H1 (cell line): ENCODE results near the gene TAS2R3. TPM values are rescaled to one million over a fixed set of nuclear protein-coding genes. Genes with fewer than 3 reads are reported as not detected.

Source experiments
- CTCF ChIA-PET: fragments of 300-600 bp; sonication (Branson Sonifier 250); formaldehyde crosslinking; loops from one replicate; lab custom pipeline; 2021; ENCODE audit not compliant: partially characterized antibody; lab: Charles Lee
- POLR2A ChIA-PET: fragments of 300-600 bp; sonication (Branson Sonifier 250); formaldehyde crosslinking; loops from one replicate; lab custom pipeline; 2021; ENCODE audit warnings: inconsistent platforms; ENCODE audit not compliant: partially characterized antibody; lab: Charles Lee
- DNase-seq, 2 experiments: peaks; one replicate each; pipeline versions ENCODE4 v3.0.0 to v3.0.0-alpha.2; 2010 to 2022; ENCODE audit warnings: low spot score in 2 of 2, low read depth in 1 of 2, mixed read lengths in 1 of 2
- FAIRE-seq: peaks from 2 replicates; lab custom pipeline; 2011; peaks lifted over from hg19 to GRCh38; lab: Jason Lieb, UNC
- H2AFZ ChIP-seq: 2 replicates; pipeline ENCODE4 v1.8.1; 2012; ENCODE audit warnings: low read length, inconsistent platforms
- H2AK5ac ChIP-seq: 2 replicates; pipeline ENCODE4 v1.6.1; 2013; ENCODE audit warnings: low read depth, low read length
- H2BK120ac ChIP-seq: replicated peaks from 2 replicates; pipeline ENCODE3; 2013; ENCODE audit warnings: low read depth, low read length, inconsistent platforms
- H2BK12ac ChIP-seq: 2 replicates; pipeline ENCODE4 v1.6.1; 2013; ENCODE audit warnings: low read depth, low read length
- H2BK15ac ChIP-seq: 2 replicates; pipeline ENCODE4 v1.6.1; 2013; ENCODE audit warnings: low read length
- H2BK20ac ChIP-seq: 2 replicates; pipeline ENCODE4 v1.6.1; 2013; ENCODE audit warnings: low read length
- H2BK5ac ChIP-seq: 2 replicates; pipeline ENCODE4 v1.6.1; 2013; ENCODE audit warnings: low read depth, low read length
- H3K14ac ChIP-seq: 2 replicates; pipeline ENCODE4 v1.6.1; 2013; ENCODE audit warnings: inconsistent platforms; ENCODE audit not compliant: insufficient read length
- H3K18ac ChIP-seq: 2 replicates; pipeline ENCODE4 v1.6.1; 2013; ENCODE audit warnings: low read length; ENCODE audit errors: extremely low read depth
- H3K23ac ChIP-seq: 2 replicates; pipeline ENCODE4 v1.6.1; 2013; ENCODE audit warnings: inconsistent platforms; ENCODE audit not compliant: insufficient read length
- H3K23me2 ChIP-seq: 2 replicates; pipeline ENCODE4 v1.6.1; 2013; ENCODE audit warnings: low read depth, low read length
- H3K27ac ChIP-seq: 2 replicates; pipeline ENCODE4 v1.6.1; 2011; ENCODE audit warnings: low read depth, low read length, inconsistent platforms
- H3K27me3 ChIP-seq, 4 experiments: replicated peaks in 1 of 4; 1 replicate in 1 of 4; 2 replicates in 3 of 4; pipeline versions ENCODE4 v1.6.1 to v1.8.1; 2011 to 2013; ENCODE audit warnings: low read length in 3 of 4, mild to moderate bottlenecking in 3 of 4, inconsistent platforms in 2 of 4, mixed read lengths in 2 of 4, moderate library complexity in 1 of 4; ENCODE audit not compliant: control insufficient read depth in 3 of 4, insufficient read depth in 3 of 4; ENCODE audit errors: extremely low read depth in 1 of 4
- H3K36me3 ChIP-seq, 4 experiments: 2 replicates each; pipeline versions ENCODE4 v1.6.1 to v1.8.1; 2011 to 2013; ENCODE audit warnings: mild to moderate bottlenecking in 4 of 4, low read length in 3 of 4, moderate library complexity in 2 of 4, control low read depth in 1 of 4, inconsistent platforms in 1 of 4; ENCODE audit not compliant: insufficient read depth in 4 of 4, control insufficient read depth in 2 of 4
- H3K4ac ChIP-seq: replicated peaks from 2 replicates; pipeline ENCODE3; 2013; ENCODE audit warnings: low read length, low read depth, mixed read lengths, inconsistent platforms; ENCODE audit not compliant: insufficient read length
- H3K4me1 ChIP-seq, 4 experiments: replicated peaks in 1 of 4; 1 replicate in 1 of 4; 2 replicates in 3 of 4; pipeline versions ENCODE4 v1.6.1 to v1.8.1; 2011 to 2013; ENCODE audit warnings: low read length in 3 of 4, inconsistent platforms in 2 of 4, mixed read lengths in 1 of 4; ENCODE audit not compliant: insufficient read depth in 4 of 4, control insufficient read depth in 3 of 4
- H3K4me2 ChIP-seq, 2 experiments: 2 replicates each; pipeline versions ENCODE4 v1.6.1 to v1.8.1; 2011 to 2013; ENCODE audit warnings: low read depth in 2 of 2, low read length in 2 of 2, control low read depth in 1 of 2, inconsistent platforms in 1 of 2, mild to moderate bottlenecking in 1 of 2; ENCODE audit not compliant: insufficient read depth in 1 of 2
- H3K4me3 ChIP-seq, 4 experiments: fragments of 200-600, 300-600 bp in 1 of 4; sonication (generic), shearing (Covaris generic), sonication (Bioruptor Twin) in 1 of 4; 2 replicates each; pipeline versions ENCODE4 v1.5.1 to v1.8.1; 2011 to 2016; ENCODE audit warnings: low read length in 4 of 4, low read depth in 3 of 4, control low read depth in 2 of 4, inconsistent platforms in 2 of 4, mild to moderate bottlenecking in 2 of 4, mixed read lengths in 1 of 4, moderate library complexity in 1 of 4; ENCODE audit not compliant: insufficient read depth in 2 of 4; ENCODE audit errors: extremely low read depth in 1 of 4
- H3K56ac ChIP-seq: replicated peaks from 2 replicates; pipeline ENCODE3; 2013; ENCODE audit warnings: low read depth, mild to moderate bottlenecking, mixed read lengths, low read length, inconsistent platforms; ENCODE audit not compliant: insufficient read length
- H3K79me1 ChIP-seq: 2 replicates; pipeline ENCODE4 v1.6.1; 2013; ENCODE audit warnings: low read depth, low read length, control low read depth
- H3K79me2 ChIP-seq, 2 experiments: 2 replicates each; pipeline versions ENCODE4 v1.6.1 to v1.8.1; 2012 to 2013; ENCODE audit warnings: low read length in 2 of 2, mild to moderate bottlenecking in 2 of 2, inconsistent platforms in 1 of 2; ENCODE audit not compliant: insufficient read depth in 2 of 2, control insufficient read depth in 1 of 2
- H3K9ac ChIP-seq, 4 experiments: replicated peaks in 1 of 4; 1 replicate in 1 of 4; 2 replicates in 3 of 4; pipeline versions ENCODE4 v1.6.1 to v1.8.1; 2011 to 2013; ENCODE audit warnings: low read depth in 3 of 4, low read length in 3 of 4, control low read depth in 2 of 4, mild to moderate bottlenecking in 2 of 4, moderate library complexity in 2 of 4, inconsistent platforms in 1 of 4; ENCODE audit errors: extremely low read depth in 1 of 4
- H3K9me3 ChIP-seq, 2 experiments: 2 replicates each; pipeline versions ENCODE4 v1.6.1 to v1.8.1; 2012 to 2013; ENCODE audit warnings: mild to moderate bottlenecking in 2 of 2, moderate library complexity in 2 of 2, control low read depth in 1 of 2, inconsistent platforms in 1 of 2, low read depth in 1 of 2, low read length in 1 of 2, mixed read lengths in 1 of 2; ENCODE audit not compliant: insufficient read depth in 2 of 2
- H4K20me1 ChIP-seq, 2 experiments: replicated peaks in 1 of 2; 2 replicates each; pipeline versions ENCODE3 to v1.8.1; 2011 to 2013; ENCODE audit warnings: inconsistent platforms in 2 of 2, low read length in 2 of 2, mild to moderate bottlenecking in 1 of 2; ENCODE audit not compliant: insufficient read depth in 2 of 2, control insufficient read depth in 1 of 2
- H4K5ac ChIP-seq: 2 replicates; pipeline ENCODE4 v1.6.1; 2013; ENCODE audit warnings: low read length, low read depth, mixed read lengths, inconsistent platforms; ENCODE audit not compliant: insufficient read length
- H4K8ac ChIP-seq: 2 replicates; pipeline ENCODE4 v1.8.0; 2013; ENCODE audit warnings: mild to moderate bottlenecking, moderate library complexity, low read length, inconsistent platforms; ENCODE audit not compliant: insufficient read depth; ENCODE audit errors: extremely low read depth
- H4K91ac ChIP-seq: replicated peaks from 2 replicates; pipeline ENCODE3; 2013; ENCODE audit warnings: low read length, mixed read lengths, inconsistent platforms; ENCODE audit not compliant: insufficient read length
- BRCA1 ChIP-seq: IDR thresholded peaks from 2 replicates; pipeline ENCODE4 v1.6.1; 2012; ENCODE audit warnings: low read depth, low read length, improper control_type of control experiment
- JUND ChIP-seq: IDR thresholded peaks from 2 replicates; pipeline ENCODE4 v1.6.1; 2011; ENCODE audit warnings: mild to moderate bottlenecking, improper control_type of control experiment, low read length
- MAFK ChIP-seq: IDR thresholded peaks from 2 replicates; pipeline ENCODE4 v1.6.1; 2012; ENCODE audit warnings: low read depth, mild to moderate bottlenecking, improper control_type of control experiment, low read length
- WGBS, 2 experiments: shearing (Covaris generic) in 1 of 2; methylation state at CpG; one replicate each; pipeline versions ENCODE4 v1.1.6 to v1.1.7; 2013 to 2015; ENCODE audit warnings: low lambda C conversion rate in 2 of 2, mixed read lengths in 2 of 2, inconsistent platforms in 1 of 2, low coverage in 1 of 2, missing lambda C conversion rate in 1 of 2; ENCODE audit not compliant: insufficient replicate concordance in 2 of 2, insufficient coverage in 1 of 2, insufficient read length in 1 of 2; ENCODE audit errors: extremely low coverage in 1 of 2, missing lambda C conversion rate in 1 of 2; 5-methylcytosine and 5-hydroxymethylcytosine counted together
- polyA plus RNA-seq, 7 experiments: library from polyadenylated mRNA; depleted of rRNA in 3 of 7; stranded (reverse) in 5 of 7; unstranded in 2 of 7; fragments of >200 nt in 5 of 7; fragments of 200-250 nt in 2 of 7; gene quantifications; 1 replicate in 5 of 7; 2 replicates in 1 of 7; 4 replicates in 1 of 7; pipeline versions ENCODE4 v1.2.1 to v1.2.3, GENCODE V29; 2011 to 2013; ENCODE audit warnings: missing spikeins in 2 of 7, mixed read lengths in 2 of 7
- total RNA-seq: library from RNA; stranded (reverse); fragmentation: NEBNext Ultra II Directional; extraction: Animal tissue kit (Norgen Biotek cat#: 25700); gene quantifications from 2 replicates; pipeline ENCODE4 v1.2.1, GENCODE V29; 2021

The TAS2R3 gene
- total and polyA plus RNA-seq, 2 of the 8 experiments (the other 6 are each of a cell fraction or from before 2014, with no cell fraction given), result 0.48 to 0.99 TPM

GRCh38 chr7:141744131-141744530 lies 19.8 kb upstream of the TAS2R3 start:
- peaks cover 35 to 97% (median 65%) of the 10 kb centered on the region in 4 experiments for H3K36me3 ChIP-seq
- H3K56ac ChIP-seq, result no peak overlapping the region
- H2BK20ac ChIP-seq, result no peak overlapping the region
- no peak for FAIRE-seq
- ChIA-PET POLR2A (no interaction called here), CTCF (no interaction called here)
- no peak overlapping the region for H4K91ac ChIP-seq
- H3K79me2 ChIP-seq, result peaks cover 4 to 29% of the 10 kb centered on the region in 2 experiments
- peaks cover 0 to 4% (median 2%) of the 10 kb centered on the region in 4 experiments; a peak in 3 of 7 replicates for H3K4me1 ChIP-seq
- no peak overlapping the region for H3K14ac ChIP-seq
- H3K23me2 ChIP-seq, result no peaks in the 10 kb centered on the region
- no peak overlapping the region for H3K4ac ChIP-seq
- H3K9me3 ChIP-seq, result no peaks in the 10 kb centered on the region
- TF ChIP-seq MAFK (no peak), JUND (no peak), BRCA1 (no peak)
- TF ChIP-seq, all 59 proteins: peak for 0
- Histone ChIP-seq H4K5ac (no peak overlapping the region), H3K23ac (no peak overlapping the region), H3K9ac (no peak overlapping the region), H3K18ac (no peak overlapping the region), H2AK5ac (no peak overlapping the region), H3K27me3 (no peaks in the 10 kb centered on the region), H2BK15ac (no peak overlapping the region), H2AFZ (no peak overlapping the region), H2BK12ac (no peak overlapping the region), H4K8ac (no peak overlapping the region), H3K27ac (no peak overlapping the region), H2BK120ac (no peak overlapping the region), H2BK5ac (no peak overlapping the region), H4K20me1 (peaks cover 0 to 2% of the 10 kb centered on the region in 2 experiments), H3K4me2 (no peak overlapping the region), H3K4me3 (no peak overlapping the region), H3K79me1 (peaks cover 4% of the 10 kb centered on the region; the same call in 1 of the 2 replicates)
- WGBS, 2 experiments, result 95% methylated on average over 2 of the region's 2 CpGs; no CpG with 5 or more reads in 1 of the 2 experiments
- no peak for DNase-seq
